ENCODE data around the gene ZNF837.

Gene ZNF837

GRCh38 chr19:58372311-58373133 lies 8.3 kb downstream of the ZNF837 start:
- H3K9ac ChIP-seq (ENCODE audit: low read length), result no peak overlapping the region
- H3K79me2 ChIP-seq (ENCODE audit: low read length), result no peaks in the 10 kb centered on the region
- H3K9me3 ChIP-seq (ENCODE audit: insufficient read depth, low read length), result no peaks in the 10 kb centered on the region
- no peak overlapping the region for H3K27ac ChIP-seq (ENCODE audit: low read length)
- TF ChIP-seq EZH2phosphoT487 (IDR thresholded peaks at IDR 0.05; ENCODE audit: low read depth) (no peak), CTCF (IDR thresholded peaks at IDR 0.05; ENCODE audit: low read depth, low read length) (no peak)
- H4K20me1 ChIP-seq (ENCODE audit: insufficient read depth, low read length), result no peaks in the 10 kb centered on the region
- H3K4me3 ChIP-seq (ENCODE audit: low read length), result no peak overlapping the region
- no peak overlapping the region for H2AFZ ChIP-seq (ENCODE audit: low read depth, low read length)
- no peak overlapping the region for H3K4me2 ChIP-seq (ENCODE audit: low read length)
- no peaks in the 10 kb centered on the region for H3K27me3 ChIP-seq (ENCODE audit: low read depth, low read length)
- H3K4me1 ChIP-seq (ENCODE audit: low read length), result no peaks in the 10 kb centered on the region
- no peaks in the 10 kb centered on the region for H3K36me3 ChIP-seq (replicated peaks; ENCODE audit: low read depth, low read length)

- H4K20me1 ChIP-seq (ENCODE audit: insufficient read depth, low read length), result no peaks in the 10 kb centered on the region
- peaks cover 6% of the 10 kb centered on the region; the same call in 1 of the 2 replicates for H3K4me1 ChIP-seq (ENCODE audit: low read length)
- H3K9ac ChIP-seq (ENCODE audit: low read length), result no peak overlapping the region
- H3K79me2 ChIP-seq (ENCODE audit: low read length), result no peaks in the 10 kb centered on the region
- H3K27me3 ChIP-seq (ENCODE audit: low read depth, low read length), result no peaks in the 10 kb centered on the region
- no peaks in the 10 kb centered on the region for H3K9me3 ChIP-seq (ENCODE audit: insufficient read depth, low read length)
- TF ChIP-seq CTCF (IDR thresholded peaks at IDR 0.05; ENCODE audit: low read depth, low read length) (no peak), EZH2phosphoT487 (IDR thresholded peaks at IDR 0.05; ENCODE audit: low read depth) (no peak)
- H2AFZ ChIP-seq (ENCODE audit: low read depth, low read length), result no peak overlapping the region
- no peak overlapping the region for H3K4me2 ChIP-seq (ENCODE audit: low read length)
- no peak overlapping the region for H3K27ac ChIP-seq (ENCODE audit: low read length)
- H3K36me3 ChIP-seq (replicated peaks; ENCODE audit: low read depth, low read length), result no peaks in the 10 kb centered on the region
- H3K4me3 ChIP-seq (ENCODE audit: low read length), result no peak overlapping the region
These were observed 12.1 kb downstream of the ZNF837 start for GRCh38 chr19:58368561-58369360.

GRCh38 chr19:58367698-58368454 lies 13.0 kb downstream of the ZNF837 start:
- no peak overlapping the region for H3K4me2 ChIP-seq (ENCODE audit: low read length)
- H3K27ac ChIP-seq (ENCODE audit: low read length), result no peak overlapping the region
- no peak overlapping the region for H3K9ac ChIP-seq (ENCODE audit: low read length)
- no peaks in the 10 kb centered on the region for H3K9me3 ChIP-seq (ENCODE audit: insufficient read depth, low read length)
- H4K20me1 ChIP-seq (ENCODE audit: insufficient read depth, low read length), result no peaks in the 10 kb centered on the region
- H3K27me3 ChIP-seq (ENCODE audit: low read depth, low read length), result no peaks in the 10 kb centered on the region
- H3K36me3 ChIP-seq (replicated peaks; ENCODE audit: low read depth, low read length), result no peaks in the 10 kb centered on the region
- no peak overlapping the region for H3K4me3 ChIP-seq (ENCODE audit: low read length)
- no peak overlapping the region for H2AFZ ChIP-seq (ENCODE audit: low read depth, low read length)
- TF ChIP-seq EZH2phosphoT487 (IDR thresholded peaks at IDR 0.05; ENCODE audit: low read depth), result no peak
- no peak for TF ChIP-seq CTCF (IDR thresholded peaks at IDR 0.05; ENCODE audit: low read depth, low read length)
- peaks cover 6% of the 10 kb centered on the region; the same call in 1 of the 2 replicates for H3K4me1 ChIP-seq (ENCODE audit: low read length)
- H3K79me2 ChIP-seq (ENCODE audit: low read length), result no peaks in the 10 kb centered on the region
